ENCODE measurements around the gene CSDE1.
A peak's percentile ranks its signal among the peaks of the same experiment; 100 is the strongest.

CSDE1 gene

DNA sequence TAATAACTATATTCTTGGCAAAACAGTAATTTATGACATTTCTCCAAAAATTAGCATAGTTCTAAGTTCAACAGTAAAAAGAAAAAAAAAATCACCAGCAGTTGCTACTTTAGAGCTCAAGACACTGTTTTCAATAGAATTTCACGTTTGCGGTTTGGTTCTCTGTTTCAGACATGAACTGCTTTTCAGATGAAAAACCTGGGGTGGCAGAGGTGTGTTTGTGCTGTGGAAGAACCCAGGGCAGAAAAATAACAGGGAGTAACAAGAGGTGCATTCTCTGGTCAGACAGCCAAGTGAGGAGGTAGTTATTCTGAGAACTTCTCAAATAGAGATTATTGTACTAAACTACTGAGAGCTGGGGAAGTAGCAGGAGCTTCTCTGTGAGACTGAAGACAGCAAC lies 50.2 kb downstream of the CSDE1 start:
- Histone ChIP-seq H3K27me3 (no peaks in the 10 kb centered on the region), H3K4me3 (no peak overlapping the region), H3K36me3 (peaks cover 73% of the 10 kb centered on the region), H3K27ac (no peak overlapping the region), H3K9ac (no peak overlapping the region), H3K4me1 (peaks cover 10% of the 10 kb centered on the region), H3K9me3 (no peaks in the 10 kb centered on the region), H4K20me1 (peaks cover 9% of the 10 kb centered on the region; the same call in 1 of the 2 replicates), H3K4me2 (no peak overlapping the region)
- no peak for TF ChIP-seq Cebpa-rat (IDR thresholded peaks at IDR 0.05)

- Histone ChIP-seq H4K20me1 (no peaks in the 10 kb centered on the region), H3K4me3 (no peak overlapping the region), H3K27ac (no peak overlapping the region), H3K9me3 (no peaks in the 10 kb centered on the region), H3K4me2 (peak overlapping the region; percentile 62; the same call in 1 of the 2 replicates), H3K9ac (no peak overlapping the region), H3K36me3 (peaks cover 33% of the 10 kb centered on the region), H3K27me3 (no peaks in the 10 kb centered on the region), H3K4me1 (peaks cover 40% of the 10 kb centered on the region)
- no peak for TF ChIP-seq Cebpa-rat (IDR thresholded peaks at IDR 0.05)
Observed at GRCh38 chr1:114703242-114703641, 54.5 kb downstream of the CSDE1 start.

GRCh38 chr1:114702737-114703136 lies 55.0 kb downstream of the CSDE1 start:
- no peak for TF ChIP-seq Cebpa-rat (IDR thresholded peaks at IDR 0.05)
- Histone ChIP-seq H3K27ac (no peak overlapping the region), H3K4me3 (no peak overlapping the region), H3K9me3 (no peaks in the 10 kb centered on the region), H3K4me2 (peak overlapping the region; percentile 62), H3K9ac (no peak overlapping the region), H3K27me3 (no peaks in the 10 kb centered on the region), H4K20me1 (no peaks in the 10 kb centered on the region), H3K4me1 (peaks cover 40% of the 10 kb centered on the region), H3K36me3 (peaks cover 27% of the 10 kb centered on the region)

- Histone ChIP-seq H3K27ac (no peak overlapping the region), H3K9ac (no peak overlapping the region), H3K36me3 (peaks cover 19% of the 10 kb centered on the region), H3K4me3 (no peak overlapping the region), H3K27me3 (no peaks in the 10 kb centered on the region), H3K9me3 (no peaks in the 10 kb centered on the region), H3K4me2 (peak overlapping the region; percentile 62; the same call in 1 of the 2 replicates), H3K4me1 (peaks cover 40% of the 10 kb centered on the region), H4K20me1 (no peaks in the 10 kb centered on the region)
- TF ChIP-seq Cebpa-rat (IDR thresholded peaks at IDR 0.05) = no peak
Observed at GRCh38 chr1:114701931-114702330, 55.9 kb downstream of the CSDE1 start.

DNA sequence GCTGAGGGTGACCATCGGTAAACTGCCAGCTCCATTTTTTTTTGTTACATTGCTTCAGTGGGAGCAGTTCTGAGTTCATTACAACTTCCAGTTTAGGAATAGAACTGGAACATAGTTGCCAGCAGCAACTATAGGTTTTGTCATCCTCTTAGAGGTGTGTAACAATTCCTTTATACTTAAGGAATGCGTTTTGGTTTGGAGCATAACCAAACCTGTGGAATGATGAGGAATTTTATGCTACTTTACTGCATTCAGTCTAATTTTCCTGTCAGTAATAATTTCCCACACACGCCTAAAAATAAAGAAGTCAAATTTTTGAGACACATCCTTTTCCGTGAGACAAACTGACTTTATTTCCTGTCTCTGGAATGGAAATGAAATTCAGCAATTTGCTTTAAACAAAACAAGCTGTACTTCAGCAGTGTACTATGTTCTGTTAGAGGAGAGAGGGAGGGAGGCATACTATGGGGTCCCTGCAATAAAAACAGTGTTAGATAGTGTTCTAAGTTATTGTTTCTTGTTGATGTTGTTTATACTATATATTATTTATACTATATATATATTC lies 57.7 kb downstream of the CSDE1 start:
- peaks cover 40% of the 10 kb centered on the region for H3K4me1 ChIP-seq
- no peak overlapping the region for H3K9ac ChIP-seq
- peak overlapping the region; percentile 61 for H3K4me2 ChIP-seq
- no peaks in the 10 kb centered on the region for H3K27me3 ChIP-seq
- no peaks in the 10 kb centered on the region for H3K9me3 ChIP-seq
- H3K27ac ChIP-seq = no peak overlapping the region
- H4K20me1 ChIP-seq = no peaks in the 10 kb centered on the region
- no peak overlapping the region for H3K4me3 ChIP-seq
- peaks cover 1% of the 10 kb centered on the region; the same call in 1 of the 2 replicates for H3K36me3 ChIP-seq
- no peak for TF ChIP-seq Cebpa-rat (IDR thresholded peaks at IDR 0.05)

DNA sequence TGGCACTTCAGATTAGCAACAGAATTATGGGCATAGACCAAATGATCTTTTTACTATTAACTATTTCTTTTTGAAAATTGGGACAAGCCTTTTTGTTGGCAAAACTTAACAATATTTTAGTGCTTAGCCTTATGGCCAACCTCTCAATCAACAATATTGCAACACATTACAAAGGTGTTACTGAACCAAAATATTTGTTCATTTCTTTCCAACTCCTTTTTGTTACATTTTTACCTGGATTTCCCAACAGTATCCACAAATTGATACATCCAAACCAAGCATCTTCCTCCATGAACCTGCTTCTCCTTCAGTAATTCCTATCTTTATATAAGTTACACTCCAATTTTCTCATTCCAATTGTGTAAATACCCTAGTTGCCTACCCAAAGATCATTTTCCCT lies 61.0 kb downstream of the CSDE1 start:
- no peaks in the 10 kb centered on the region for H3K9me3 ChIP-seq
- H4K20me1 ChIP-seq = no peaks in the 10 kb centered on the region
- no peaks in the 10 kb centered on the region for H3K27me3 ChIP-seq
- H3K4me1 ChIP-seq = peaks cover 22% of the 10 kb centered on the region
- no peak for TF ChIP-seq Cebpa-rat (IDR thresholded peaks at IDR 0.05)
- no peak overlapping the region for H3K4me2 ChIP-seq
- H3K9ac ChIP-seq = no peak overlapping the region
- no peak overlapping the region for H3K27ac ChIP-seq
- no peak overlapping the region for H3K4me3 ChIP-seq
- no peaks in the 10 kb centered on the region for H3K36me3 ChIP-seq

- H3K9ac ChIP-seq = no peak within 1 kb of the TSS
- H3K27ac ChIP-seq = no peak within 1 kb of the TSS
- no peak for TF ChIP-seq Cebpa-rat (IDR thresholded peaks at IDR 0.05)
- H3K9me3 ChIP-seq = no peaks in the 10 kb centered on the region
- no peak within 1 kb of the TSS for H3K4me3 ChIP-seq
- no peak within 1 kb of the TSS for H3K4me2 ChIP-seq
- peaks cover 10% of the 10 kb centered on the region for H3K4me1 ChIP-seq
- H4K20me1 ChIP-seq = no peaks in the 10 kb centered on the region
- H3K27me3 ChIP-seq = no peaks in the 10 kb centered on the region
- H3K36me3 ChIP-seq = no peaks in the 10 kb centered on the region
Observed at GRCh38 chr1:114695430-114696058, 62.2 kb downstream of the CSDE1 start, which contains the start of gene AMPD1. AMPD1 (minus strand) TSS chr1:114695546; CDS start chr1:114695471, 75 bp downstream.

- peaks cover 2% of the 10 kb centered on the region for H3K4me1 ChIP-seq
- no peaks in the 10 kb centered on the region for H3K27me3 ChIP-seq
- H3K4me3 ChIP-seq = no peak overlapping the region
- H3K4me2 ChIP-seq = no peak overlapping the region
- H4K20me1 ChIP-seq = no peaks in the 10 kb centered on the region
- no peak overlapping the region for H3K9ac ChIP-seq
- no peaks in the 10 kb centered on the region for H3K36me3 ChIP-seq
- H3K9me3 ChIP-seq = no peaks in the 10 kb centered on the region
- no peak overlapping the region for H3K27ac ChIP-seq
- no peak for TF ChIP-seq Cebpa-rat (IDR thresholded peaks at IDR 0.05)
Observed at GRCh38 chr1:114694540-114695310, 63.1 kb downstream of the CSDE1 start.

- H3K9me3 ChIP-seq = no peaks in the 10 kb centered on the region
- H3K4me3 ChIP-seq = no peak overlapping the region
- no peaks in the 10 kb centered on the region for H3K27me3 ChIP-seq
- no peaks in the 10 kb centered on the region for H4K20me1 ChIP-seq
- no peak overlapping the region for H3K27ac ChIP-seq
- TF ChIP-seq Cebpa-rat (IDR thresholded peaks at IDR 0.05) = no peak
- no peak overlapping the region for H3K9ac ChIP-seq
- no peak overlapping the region for H3K4me2 ChIP-seq
- H3K36me3 ChIP-seq = no peaks in the 10 kb centered on the region
- no peaks in the 10 kb centered on the region for H3K4me1 ChIP-seq
Observed at GRCh38 chr1:114692947-114693346, 64.8 kb downstream of the CSDE1 start.

- Histone ChIP-seq H3K4me1 (no peaks in the 10 kb centered on the region), H3K36me3 (no peaks in the 10 kb centered on the region), H3K27ac (no peak overlapping the region), H3K9me3 (no peaks in the 10 kb centered on the region), H3K4me3 (no peak overlapping the region), H3K27me3 (no peaks in the 10 kb centered on the region), H3K4me2 (no peak overlapping the region), H3K9ac (no peak overlapping the region), H4K20me1 (no peaks in the 10 kb centered on the region)
- no peak for TF ChIP-seq Cebpa-rat (IDR thresholded peaks at IDR 0.05)
Observed at GRCh38 chr1:114691061-114691460, 66.7 kb downstream of the CSDE1 start.
